Measurements from ENCODE around the gene PDZD2.

Gene PDZD2

GRCh38 chr5:31698673-31699072, 59.7 kb downstream of the PDZD2 start:
- no peak overlapping the region for H3K4me3 ChIP-seq (replicated peaks; ENCODE audit: insufficient read depth, low read length)
- DNase-seq (ENCODE audit: low read depth in 1 of 2, low spot score in 1 of 2): no peak
- H3K27me3 ChIP-seq (ENCODE audit: insufficient read depth, poor library complexity, severe bottlenecking): no peaks in the 10 kb centered on the region
- TF ChIP-seq CTCF (IDR thresholded peaks at IDR 0.05; ENCODE audit: insufficient read depth, low read length): no peak
- no peak for TF ChIP-seq REST (IDR thresholded peaks at IDR 0.05; ENCODE audit: insufficient replicate concordance, low read depth)
- TF ChIP-seq SPI1 (IDR thresholded peaks at IDR 0.05; ENCODE audit: borderline replicate concordance, low read depth): no peak
- TF ChIP-seq GABPA (IDR thresholded peaks at IDR 0.05; ENCODE audit: low read depth): no peak
- TF ChIP-seq POLR2AphosphoS5 (IDR thresholded peaks at IDR 0.05; ENCODE audit: low read depth): no peak
- H3K27ac ChIP-seq (replicated peaks): no peak overlapping the region

GRCh38 chr5:31701642-31702299, 62.8 kb downstream of the PDZD2 start:
- no peaks in the 10 kb centered on the region for H3K27me3 ChIP-seq (ENCODE audit: insufficient read depth, poor library complexity, severe bottlenecking)
- TF ChIP-seq GABPA (IDR thresholded peaks at IDR 0.05; ENCODE audit: low read depth) (no peak), REST (IDR thresholded peaks at IDR 0.05; ENCODE audit: insufficient replicate concordance, low read depth) (no peak), SPI1 (IDR thresholded peaks at IDR 0.05; ENCODE audit: borderline replicate concordance, low read depth) (no peak), CTCF (IDR thresholded peaks at IDR 0.05; ENCODE audit: insufficient read depth, low read length) (no peak), POLR2AphosphoS5 (IDR thresholded peaks at IDR 0.05; ENCODE audit: low read depth) (no peak)
- DNase-seq (ENCODE audit: low read depth in 1 of 2, low spot score in 1 of 2): no peak
- no peak overlapping the region for H3K4me3 ChIP-seq (replicated peaks; ENCODE audit: insufficient read depth, low read length)
- no peak overlapping the region for H3K27ac ChIP-seq (replicated peaks)

- no peak overlapping the region for H3K27ac ChIP-seq (replicated peaks)
- DNase-seq (ENCODE audit: low read depth in 1 of 2, low spot score in 1 of 2): no peak
Measured at GRCh38 chr5:31702712-31703111, 63.8 kb downstream of the PDZD2 start.

More at GRCh38 chr5:31702712-31703111, 63.8 kb downstream of the PDZD2 start:
- no peak overlapping the region for H3K4me3 ChIP-seq (replicated peaks; ENCODE audit: insufficient read depth, low read length)
- no peaks in the 10 kb centered on the region for H3K27me3 ChIP-seq (ENCODE audit: insufficient read depth, poor library complexity, severe bottlenecking)
- TF ChIP-seq CTCF (IDR thresholded peaks at IDR 0.05; ENCODE audit: insufficient read depth, low read length) (no peak), GABPA (IDR thresholded peaks at IDR 0.05; ENCODE audit: low read depth) (no peak), REST (IDR thresholded peaks at IDR 0.05; ENCODE audit: insufficient replicate concordance, low read depth) (no peak)

Data from HL-60 (cell line).